GM23338 (cell line): ENCODE results near the gene ZNF439. TPM values are rescaled to one million over a fixed set of nuclear protein-coding genes. Genes with fewer than 3 reads are reported as not detected.

Experiments
- ATAC-seq: fragments of 200-7000 bp; cut with Tn5 transposase; 3 replicates; pipeline ENCODE4 v1.9.1; 2020
- DNase-seq: peaks from one replicate; pipeline ENCODE4 v3.0.0-alpha.2; 2015; ENCODE audit warnings: low spot score
- H2AFZ ChIP-seq: fragments of 200-600 bp; sonication (generic); 2 replicates; pipeline ENCODE4 v1.8.0; 2016; ENCODE audit warnings: antibody characterized with exemption, mild to moderate bottlenecking, moderate library complexity
- H3F3A ChIP-seq: fragments of 200-600 bp; sonication (generic); replicated peaks from 2 replicates; pipeline ENCODE4 v1.8.0; 2017; ENCODE audit warnings: antibody characterized with exemption, mixed run types, low read depth
- H3K27ac ChIP-seq: fragments of 200-600 bp; sonication (generic); 2 replicates; pipeline ENCODE4 v1.6.1; 2016; ENCODE audit warnings: low read depth
- H3K27me3 ChIP-seq: fragments of 200-600 bp; sonication (generic); 2 replicates; pipeline ENCODE4 v1.8.0; 2016; ENCODE audit warnings: mild to moderate bottlenecking, mixed run types, moderate library complexity; ENCODE audit not compliant: insufficient read depth
- H3K36me3 ChIP-seq: fragments of 200-600 bp; sonication (generic); 2 replicates; pipeline ENCODE4 v1.8.0; 2016; ENCODE audit warnings: mild to moderate bottlenecking; ENCODE audit not compliant: insufficient read depth
- H3K4me1 ChIP-seq: fragments of 200-600 bp; sonication (generic); 2 replicates; pipeline ENCODE4 v1.8.0; 2016; ENCODE audit warnings: mild to moderate bottlenecking, moderate library complexity; ENCODE audit not compliant: insufficient read depth
- H3K4me2 ChIP-seq: fragments of 200-600 bp; sonication (generic); 2 replicates; pipeline ENCODE4 v1.7.1; 2017; ENCODE audit warnings: mixed run types
- H3K4me3 ChIP-seq: fragments of 200-600 bp; sonication (generic); 2 replicates; pipeline ENCODE4 v1.6.1; 2016; ENCODE audit warnings: mixed run types
- H3K79me2 ChIP-seq: fragments of 200-600 bp; sonication (generic); replicated peaks from 2 replicates; pipeline ENCODE4 v1.8.0; 2017; ENCODE audit warnings: mild to moderate bottlenecking; ENCODE audit not compliant: insufficient read depth
- H3K9me2 ChIP-seq: fragments of 200-600 bp; sonication (generic); 2 replicates; pipeline ENCODE4 v1.8.0; 2017; ENCODE audit not compliant: insufficient read depth
- H4K20me1 ChIP-seq: fragments of 200-600 bp; sonication (generic); replicated peaks from 2 replicates; pipeline ENCODE4 v1.8.0; 2017; ENCODE audit warnings: mild to moderate bottlenecking; ENCODE audit not compliant: insufficient read depth
- H3K27ac Mint-ChIP-seq: 2 replicates; pipeline ENCODE4 v1.8.0; 2020; ENCODE audit warnings: inconsistent platforms, mild to moderate bottlenecking, moderate library complexity, mixed read lengths
- H3K27me3 Mint-ChIP-seq: 3 replicates; pipeline ENCODE4 v1.8.0; 2022; ENCODE audit warnings: low read depth, mild to moderate bottlenecking, moderate library complexity, mixed read lengths, inconsistent platforms; ENCODE audit not compliant: insufficient read depth, poor library complexity
- H3K36me3 Mint-ChIP-seq: 3 replicates; pipeline ENCODE4 v1.8.0; 2021; ENCODE audit warnings: low read depth, mild to moderate bottlenecking, inconsistent platforms, moderate library complexity, mixed read lengths
- H3K4me1 Mint-ChIP-seq: 3 replicates; pipeline ENCODE4 v1.8.0; 2020; ENCODE audit warnings: mild to moderate bottlenecking, inconsistent platforms, mixed read lengths
- H3K4me3 Mint-ChIP-seq: 3 replicates; pipeline ENCODE4 v1.8.0; 2021; ENCODE audit warnings: moderate library complexity, mild to moderate bottlenecking, inconsistent platforms, mixed read lengths
- H3K9me3 Mint-ChIP-seq: 3 replicates; pipeline ENCODE4 v1.8.0; 2020; ENCODE audit warnings: moderate library complexity, mild to moderate bottlenecking, inconsistent platforms, mixed read lengths
- CREB1 ChIP-seq: fragments of 250-450 bp; sonication (Bioruptor Pico); IDR thresholded peaks from 2 replicates; pipeline ENCODE4 v1.5.0; 2020; ENCODE audit warnings: low read depth, mild to moderate bottlenecking, moderate library complexity
- ETS1 ChIP-seq: IDR thresholded peaks from 2 replicates; pipeline ENCODE4 v1.6.1; 2016; ENCODE audit warnings: antibody characterized with exemption
- EZH2phosphoT487 ChIP-seq: fragments of 200-600 bp; sonication (generic); IDR thresholded peaks from one replicate; pipeline ENCODE4 v1.8.1; 2018; ENCODE audit warnings: antibody characterized with exemption; ENCODE audit not compliant: unreplicated experiment
- NANOG ChIP-seq: IDR thresholded peaks from 2 replicates; pipeline ENCODE4 v1.6.1; 2016; ENCODE audit warnings: antibody characterized with exemption, borderline replicate concordance
- POLR2AphosphoS5 ChIP-seq: IDR thresholded peaks from 2 replicates; pipeline ENCODE4 v1.6.1; 2016; ENCODE audit warnings: antibody characterized with exemption, low read depth
- REST ChIP-seq: IDR thresholded peaks from one replicate; pipeline ENCODE4 v1.6.1; 2018; ENCODE audit warnings: antibody characterized with exemption; ENCODE audit not compliant: unreplicated experiment
- STAT1 ChIP-seq: IDR thresholded peaks from one replicate; pipeline ENCODE4 v1.6.1; 2016; ENCODE audit warnings: antibody characterized with exemption; ENCODE audit not compliant: unreplicated experiment
- ZNF114 ChIP-seq: fragments of 250-450 bp; sonication (Bioruptor Pico); IDR thresholded peaks from 2 replicates; pipeline ENCODE4 v1.5.0; 2020; ENCODE audit warnings: mild to moderate bottlenecking, moderate library complexity
- ZNF331 ChIP-seq: fragments of 250-450 bp; sonication (Bioruptor Pico); IDR thresholded peaks from 2 replicates; pipeline ENCODE4 v1.5.0; 2020; ENCODE audit warnings: low read depth, mild to moderate bottlenecking, moderate library complexity
- polyA plus RNA-seq: library from polyadenylated mRNA; unstranded; fragments of >200 nt; fragmentation: Nextera tagmentation; extraction: Ambion mirVana; gene quantifications from 2 replicates; pipeline ENCODE4 v1.2.1, GENCODE V29; 2016
- total RNA-seq: library from RNA; depleted of rRNA; stranded (reverse); fragments of >200 nt; shearing (Covaris generic); gene quantifications from 2 replicates; pipeline ENCODE4 v1.2.3, GENCODE V29; 2014
- TF ChIP-seq, protein P1 (sequence below), 2 experiments: fragments of 200-600 bp in 1 of 2; sonication (generic) in 1 of 2; conservative IDR thresholded peaks; 2 replicates each; pipeline versions ENCODE4 v1.5.1 to v1.6.1; 2016 to 2017; ENCODE audit warnings: antibody characterized with exemption in 2 of 2, low read depth in 2 of 2, mild to moderate bottlenecking in 2 of 2, moderate library complexity in 1 of 2

ZNF439 gene
- total and polyA plus RNA-seq, 2 experiments from 2014 or later, result 4.5 to 6.6 TPM

- Histone ChIP-seq H4K20me1 (no peaks in the 10 kb centered on the region), H3K4me3 (no peak overlapping the region), H3K4me2 (no peak overlapping the region), H3K79me2 (no peaks in the 10 kb centered on the region), H3K27me3 (peaks cover 15% of the 10 kb centered on the region), H3F3A (no peaks in the 10 kb centered on the region), H3K9me2 (no peaks in the 10 kb centered on the region), H3K36me3 (no peaks in the 10 kb centered on the region), H3K4me1 (no peaks in the 10 kb centered on the region), H2AFZ (no peak overlapping the region), H3K27ac (no peak overlapping the region)
- peaks cover 3% of the 10 kb centered on the region for H3K27me3 Mint-ChIP-seq
- H3K4me1 Mint-ChIP-seq, result no peaks in the 10 kb centered on the region
- DNase-seq (no peak), ATAC-seq (no peak)
- H3K9me3 Mint-ChIP-seq, result peaks cover 92% of the 10 kb centered on the region
- H3K27ac Mint-ChIP-seq, result no peak overlapping the region
- no peak for TF ChIP-seq POLR2AphosphoS5
- no peak for TF ChIP-seq ZNF114 (CRISPR knock-in tag)
- TF ChIP-seq CREB1, result no peak
- TF ChIP-seq REST, result no peak
- TF ChIP-seq EZH2phosphoT487, result no peak
- no peak for TF ChIP-seq STAT1
- peaks cover 24% of the 10 kb centered on the region for H3K36me3 Mint-ChIP-seq
- H3K4me3 Mint-ChIP-seq, result no peak overlapping the region
Measured at GRCh38 chr19:11853358-11853757, 4.8 kb downstream of the ZNF439 start.

GRCh38 chr19:11856596-11857250, 8.2 kb downstream of the ZNF439 start:
- Mint-ChIP-seq H3K9me3 (peaks cover 93% of the 10 kb centered on the region), H3K4me1 (no peaks in the 10 kb centered on the region)

More at GRCh38 chr19:11856596-11857250, 8.2 kb downstream of the ZNF439 start:
- no peak overlapping the region for H3K4me3 Mint-ChIP-seq
- Histone ChIP-seq H3K79me2 (no peaks in the 10 kb centered on the region), H2AFZ (no peak overlapping the region), H3K27me3 (no peaks in the 10 kb centered on the region), H4K20me1 (no peaks in the 10 kb centered on the region), H3K27ac (no peak overlapping the region), H3K4me3 (no peak overlapping the region), H3F3A (no peaks in the 10 kb centered on the region), H3K9me2 (no peaks in the 10 kb centered on the region), H3K36me3 (no peaks in the 10 kb centered on the region), H3K4me2 (no peak overlapping the region), H3K4me1 (no peaks in the 10 kb centered on the region)
- peaks cover 2% of the 10 kb centered on the region for H3K27me3 Mint-ChIP-seq
- peaks cover 23% of the 10 kb centered on the region for H3K36me3 Mint-ChIP-seq
- DNase-seq (no peak), ATAC-seq (no peak)
- TF ChIP-seq REST (no peak), ZNF331 (CRISPR knock-in tag) (no peak), NANOG (no peak), ZNF114 (CRISPR knock-in tag) (no peak), ETS1 (no peak), POLR2AphosphoS5 (no peak)
- TF ChIP-seq, protein P1, sequence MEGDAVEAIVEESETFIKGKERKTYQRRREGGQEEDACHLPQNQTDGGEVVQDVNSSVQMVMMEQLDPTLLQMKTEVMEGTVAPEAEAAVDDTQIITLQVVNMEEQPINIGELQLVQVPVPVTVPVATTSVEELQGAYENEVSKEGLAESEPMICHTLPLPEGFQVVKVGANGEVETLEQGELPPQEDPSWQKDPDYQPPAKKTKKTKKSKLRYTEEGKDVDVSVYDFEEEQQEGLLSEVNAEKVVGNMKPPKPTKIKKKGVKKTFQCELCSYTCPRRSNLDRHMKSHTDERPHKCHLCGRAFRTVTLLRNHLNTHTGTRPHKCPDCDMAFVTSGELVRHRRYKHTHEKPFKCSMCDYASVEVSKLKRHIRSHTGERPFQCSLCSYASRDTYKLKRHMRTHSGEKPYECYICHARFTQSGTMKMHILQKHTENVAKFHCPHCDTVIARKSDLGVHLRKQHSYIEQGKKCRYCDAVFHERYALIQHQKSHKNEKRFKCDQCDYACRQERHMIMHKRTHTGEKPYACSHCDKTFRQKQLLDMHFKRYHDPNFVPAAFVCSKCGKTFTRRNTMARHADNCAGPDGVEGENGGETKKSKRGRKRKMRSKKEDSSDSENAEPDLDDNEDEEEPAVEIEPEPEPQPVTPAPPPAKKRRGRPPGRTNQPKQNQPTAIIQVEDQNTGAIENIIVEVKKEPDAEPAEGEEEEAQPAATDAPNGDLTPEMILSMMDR (conservative IDR thresholded peaks at IDR 0.05; ENCODE audit: low read depth in 2 of 2), result no peak
- no peak overlapping the region for H3K27ac Mint-ChIP-seq
